ENCODE results near the gene CYP2S1.

DNA sequence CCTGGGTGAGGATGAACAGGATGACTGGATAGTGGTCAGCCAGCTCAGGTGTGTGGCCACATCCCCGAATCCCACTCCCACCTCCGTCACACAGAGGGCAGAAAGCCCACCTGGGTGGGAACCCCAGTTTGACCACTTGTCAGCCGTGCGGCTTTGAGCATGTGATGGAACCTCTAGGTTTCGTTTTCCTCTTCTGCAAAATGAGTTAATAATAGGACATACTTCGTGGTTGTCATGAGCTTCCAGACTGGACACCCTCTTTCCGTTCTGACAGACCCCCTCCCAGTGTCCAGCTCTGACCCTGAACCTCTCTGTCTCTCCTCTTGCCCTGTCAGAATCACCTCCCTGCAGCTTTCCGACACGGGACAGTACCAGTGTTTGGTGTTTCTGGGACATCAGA lies 27.8 kb downstream of the CYP2S1 start:
- TF ChIP-seq, protein P1, sequence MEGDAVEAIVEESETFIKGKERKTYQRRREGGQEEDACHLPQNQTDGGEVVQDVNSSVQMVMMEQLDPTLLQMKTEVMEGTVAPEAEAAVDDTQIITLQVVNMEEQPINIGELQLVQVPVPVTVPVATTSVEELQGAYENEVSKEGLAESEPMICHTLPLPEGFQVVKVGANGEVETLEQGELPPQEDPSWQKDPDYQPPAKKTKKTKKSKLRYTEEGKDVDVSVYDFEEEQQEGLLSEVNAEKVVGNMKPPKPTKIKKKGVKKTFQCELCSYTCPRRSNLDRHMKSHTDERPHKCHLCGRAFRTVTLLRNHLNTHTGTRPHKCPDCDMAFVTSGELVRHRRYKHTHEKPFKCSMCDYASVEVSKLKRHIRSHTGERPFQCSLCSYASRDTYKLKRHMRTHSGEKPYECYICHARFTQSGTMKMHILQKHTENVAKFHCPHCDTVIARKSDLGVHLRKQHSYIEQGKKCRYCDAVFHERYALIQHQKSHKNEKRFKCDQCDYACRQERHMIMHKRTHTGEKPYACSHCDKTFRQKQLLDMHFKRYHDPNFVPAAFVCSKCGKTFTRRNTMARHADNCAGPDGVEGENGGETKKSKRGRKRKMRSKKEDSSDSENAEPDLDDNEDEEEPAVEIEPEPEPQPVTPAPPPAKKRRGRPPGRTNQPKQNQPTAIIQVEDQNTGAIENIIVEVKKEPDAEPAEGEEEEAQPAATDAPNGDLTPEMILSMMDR (IDR thresholded peaks at IDR 0.05; ENCODE audit: insufficient read depth, low read length): no peak
- no peak for TF ChIP-seq SPI1 (IDR thresholded peaks at IDR 0.05; ENCODE audit: borderline replicate concordance, low read depth)
- TF ChIP-seq POLR2AphosphoS5 (IDR thresholded peaks at IDR 0.05; ENCODE audit: low read depth): no peak
